HepG2 (cell line): ENCODE data around the gene ZFP36. TPM values are rescaled to one million over a fixed set of nuclear protein-coding genes. Genes with fewer than 3 reads are reported as not detected.

Source experiments
- ATAC-seq: fragments of 200-7000 bp; cut with Tn5 transposase; 3 replicates; pipeline ENCODE4 v1.9.1; 2020; ENCODE audit warnings: mild to moderate bottlenecking, moderate library complexity
- BruUV-seq: library from RNA; stranded (reverse); fragments of 400-500 nt; replicated peaks from 2 replicates; lab custom pipeline; 2021; lab: Mats Ljungman, UMichigan
- CTCF ChIA-PET: fragments of 300-600 bp; formaldehyde crosslinking; extraction: SDS; loops from one replicate; lab custom pipeline; 2021; ENCODE audit warnings: low total read pairs, inconsistent platforms, low intra/inter-chr PET ratio; lab: Yijun Ruan, JAX
- POLR2A ChIA-PET: fragments of 350-600 bp; sonication (Branson Sonifier 250); formaldehyde crosslinking; loops from one replicate; lab custom pipeline; 2020; ENCODE audit warnings: antibody characterized with exemption, inconsistent platforms; lab: Yijun Ruan, JAX
- DNase-seq: peaks from one replicate; pipeline ENCODE4 v3.0.0-alpha.2; 2015; ENCODE audit warnings: low spot score
- FAIRE-seq: peaks from 3 replicates; lab custom pipeline; 2011; peaks lifted over from hg19 to GRCh38; lab: Jason Lieb, UNC
- H2AFZ ChIP-seq: one replicate; pipeline ENCODE4 v1.6.1; 2011; ENCODE audit warnings: low read length, inconsistent platforms
- H3K27ac ChIP-seq: fragments of 300-600 bp; 3 replicates; pipeline ENCODE4 v1.8.0; 2011; ENCODE audit warnings: mixed run types, mild to moderate bottlenecking, mixed read lengths, low read length, inconsistent platforms; ENCODE audit not compliant: insufficient read depth; ENCODE audit errors: extremely low read length
- H3K27me3 ChIP-seq, 2 experiments: fragments of 200-600 bp in 1 of 2; 2 replicates in 1 of 2; 3 replicates in 1 of 2; pipeline versions ENCODE4 v1.6.0 to v1.8.0; 2011; ENCODE audit warnings: low read length in 2 of 2, mild to moderate bottlenecking in 2 of 2, moderate library complexity in 2 of 2, inconsistent platforms in 1 of 2; ENCODE audit not compliant: insufficient read depth in 2 of 2, control insufficient read depth in 1 of 2
- H3K36me3 ChIP-seq, 2 experiments: fragments of 200-600 bp in 1 of 2; replicated peaks in 1 of 2; 2 replicates in 1 of 2; 3 replicates in 1 of 2; pipeline versions ENCODE4 v1.5.1 to v1.8.0; 2011; ENCODE audit warnings: low read length in 2 of 2, inconsistent platforms in 1 of 2; ENCODE audit not compliant: insufficient read depth in 2 of 2, control insufficient read depth in 1 of 2
- H3K4me1 ChIP-seq: 2 replicates; pipeline ENCODE4 v1.5.1; 2012; ENCODE audit warnings: low read length, inconsistent platforms; ENCODE audit not compliant: insufficient read depth
- H3K4me2 ChIP-seq: 2 replicates; pipeline ENCODE4 v1.6.0; 2011; ENCODE audit warnings: low read depth, low read length, inconsistent platforms
- H3K4me3 ChIP-seq, 3 experiments: fragments of 200-600 bp in 1 of 3; sonication (generic), shearing (Covaris generic) in 1 of 3; replicated peaks in 1 of 3; 2 replicates each; pipeline ENCODE4 v1.5.1; 2011 to 2016; ENCODE audit warnings: low read length in 3 of 3, inconsistent platforms in 2 of 3, low read depth in 2 of 3, mild to moderate bottlenecking in 2 of 3, control low read depth in 1 of 3, mixed read lengths in 1 of 3; ENCODE audit not compliant: insufficient read depth in 1 of 3
- H3K79me2 ChIP-seq: one replicate; pipeline ENCODE4 v1.6.1; 2011; ENCODE audit warnings: low read length, inconsistent platforms; ENCODE audit not compliant: insufficient read depth
- H3K9ac ChIP-seq: 2 replicates; pipeline ENCODE4 v1.6.0; 2011; ENCODE audit warnings: mild to moderate bottlenecking, low read depth, low read length, inconsistent platforms; ENCODE audit not compliant: insufficient read depth
- H3K9me3 ChIP-seq: 2 replicates; pipeline ENCODE4 v1.5.1; 2012; ENCODE audit warnings: mild to moderate bottlenecking, low read length
- H4K20me1 ChIP-seq: 2 replicates; pipeline ENCODE4 v1.6.0; 2011; ENCODE audit warnings: inconsistent platforms, mild to moderate bottlenecking, low read length, moderate library complexity; ENCODE audit not compliant: insufficient read depth
- AKNA ChIP-seq: sonication (generic); formaldehyde crosslinking; IDR thresholded peaks from 2 replicates; pipeline ENCODE4 v1.4.0; 2020; ENCODE audit warnings: missing genetic modification reagents, borderline replicate concordance
- IKZF1 ChIP-seq: fragments of 450-650 bp; IDR thresholded peaks from 2 replicates; pipeline ENCODE4 v1.7.1; 2016
- NFE2L2 ChIP-seq: fragments of 150-350 bp; IDR thresholded peaks from 2 replicates; pipeline ENCODE4 v1.6.1; 2014; ENCODE audit warnings: low read length
- SMC3 ChIP-seq: IDR thresholded peaks from 2 replicates; pipeline ENCODE4 v1.6.1; 2011; ENCODE audit warnings: low read length, improper control_type of control experiment
- SMYD3 ChIP-seq: sonication (generic); formaldehyde crosslinking; IDR thresholded peaks from 2 replicates; pipeline ENCODE4 v1.8.1; 2023; ENCODE audit warnings: mild to moderate bottlenecking, missing genetic modification reagents
- THAP9 ChIP-seq: sonication (generic); formaldehyde crosslinking; IDR thresholded peaks from 2 replicates; pipeline ENCODE4; 2020; ENCODE audit warnings: missing genetic modification reagents, mild to moderate bottlenecking, borderline replicate concordance
- XBP1 ChIP-seq: sonication (generic); formaldehyde crosslinking; IDR thresholded peaks from 2 replicates; pipeline ENCODE4 v1.5.0; 2020; ENCODE audit warnings: missing genetic modification reagents
- ZBTB25 ChIP-seq: IDR thresholded peaks from 2 replicates; pipeline ENCODE4 v1.6.1; 2018; ENCODE audit warnings: missing genetic modification reagents
- ZNF367 ChIP-seq: sonication (generic); formaldehyde crosslinking; IDR thresholded peaks from 2 replicates; pipeline ENCODE4 v1.4.0; 2020; ENCODE audit warnings: missing genetic modification reagents, borderline replicate concordance
- ZNF83 ChIP-seq: sonication (generic); formaldehyde crosslinking; IDR thresholded peaks from 2 replicates; pipeline ENCODE4 v1.4.0; 2020; ENCODE audit warnings: missing genetic modification reagents, mild to moderate bottlenecking, borderline replicate concordance
- WGBS: methylation state at CpG from one replicate; pipeline ENCODE4 v1.1.6; 2017; ENCODE audit warnings: low lambda C conversion rate; 5-methylcytosine and 5-hydroxymethylcytosine counted together
- in situ Hi-C: cut with HindIII; loops from 2 replicates; pipeline ENCODE4 v1.10.0; 2017; ENCODE audit warnings: low pct_unique_long_range_greater_than_20kb; ENCODE audit not compliant: extremely low pct_ligation_motif_present
- intact Hi-C: fragments of 100-400 bp; cut with micrococcal nuclease; formaldehyde crosslinking; loops from one replicate; pipeline ENCODE4 v1.10.0; 2022; ENCODE audit not compliant: unreplicated experiment
- polyA plus RNA-seq, 8 experiments: library from polyadenylated mRNA; depleted of rRNA in 3 of 8; stranded (reverse) in 7 of 8; unstranded in 1 of 8; fragments of >200 nt; fragmentation: Illumina TruSeq in 4 of 8; extraction: Trizol in 4 of 8; gene quantifications; 2 replicates each; pipeline versions ENCODE4 v1.2.1 to v1.2.3, GENCODE V29; 2011 to 2016; ENCODE audit warnings: low read depth in 4 of 8, missing spikeins in 1 of 8, mixed read lengths in 1 of 8; ENCODE audit not compliant: insufficient read depth in 1 of 8
- total RNA-seq, 5 experiments: library from RNA; depleted of rRNA; stranded (reverse); fragments of >200 nt; fragmentation: Illumina TruSeq; extraction: Trizol; gene quantifications; 2 replicates each; pipeline ENCODE4 v1.2.3, GENCODE V29; 2016; ENCODE audit warnings: low read depth in 1 of 5

Gene ZFP36
- total and polyA plus RNA-seq, 2 of the 13 experiments (the other 11 are each of a cell fraction or from before 2014, with no cell fraction given) = 1.4 to 1.7 TPM

DNA sequence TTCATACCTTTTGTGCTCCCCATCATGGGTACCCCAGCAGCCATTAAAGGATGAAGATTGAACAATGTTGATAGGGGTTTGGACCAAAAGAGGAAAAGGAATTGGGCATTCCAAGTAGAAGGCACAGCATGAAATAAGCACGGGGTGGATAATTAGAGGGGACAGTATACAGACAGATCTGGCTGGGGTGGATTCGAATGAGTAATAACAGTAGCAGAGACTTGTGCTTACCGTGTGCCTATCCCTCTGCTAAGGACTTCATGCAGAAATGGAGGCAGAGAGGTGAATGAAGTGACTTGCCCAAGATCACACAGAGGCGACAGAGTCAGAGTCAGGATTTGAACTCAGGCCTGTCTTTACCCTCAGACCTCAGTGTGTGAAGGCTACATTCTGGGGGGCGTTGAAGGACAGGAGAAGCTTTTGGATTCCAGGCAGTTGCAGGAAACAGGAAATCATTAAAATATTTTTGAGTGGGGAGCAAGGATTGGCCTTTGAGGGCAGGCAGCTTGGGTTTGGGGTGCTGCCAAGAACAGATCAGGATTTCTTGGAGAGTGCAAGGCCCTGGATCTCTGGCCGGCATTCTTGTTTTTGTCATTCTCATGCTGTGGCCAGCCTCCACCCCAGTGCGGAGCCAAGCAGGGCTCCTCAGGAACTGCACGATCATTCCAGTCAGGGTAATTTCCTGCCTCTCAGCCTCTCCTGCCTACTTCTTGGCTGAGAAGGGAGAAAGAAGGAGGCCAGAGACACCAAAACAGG lies 34.4 kb upstream of the ZFP36 start:
- WGBS = 93% methylated on average over 8 of the region's 8 CpGs
- FAIRE-seq = no peak

More for the DNA sequence above, 34.4 kb upstream of the ZFP36 start:
- Histone ChIP-seq H3K36me3 (peaks cover 37 to 80% of the 10 kb centered on the region in 2 experiments), H3K4me1 (peaks cover 6% of the 10 kb centered on the region), H3K27me3 (no peaks in the 10 kb centered on the region), H2AFZ (no peak overlapping the region), H3K27ac (no peak overlapping the region), H3K4me3 (no peak overlapping the region), H3K9ac (no peak overlapping the region), H3K4me2 (no peak overlapping the region), H3K79me2 (no peaks in the 10 kb centered on the region), H4K20me1 (no peaks in the 10 kb centered on the region), H3K9me3 (no peaks in the 10 kb centered on the region)
- CTCF ChIA-PET = no interaction called here
- ATAC-seq (no peak), DNase-seq (no peak)
- no peak for TF ChIP-seq NFE2L2
- no peak for TF ChIP-seq XBP1 (CRISPR knock-in tag)
- no peak for TF ChIP-seq ZNF367 (CRISPR knock-in tag)
- TF ChIP-seq SMYD3 = no peak
- TF ChIP-seq ZBTB25 (CRISPR knock-in tag) = no peak
- TF ChIP-seq AKNA (CRISPR knock-in tag) = no peak
- no peak for TF ChIP-seq IKZF1
- no peak for TF ChIP-seq THAP9 (CRISPR knock-in tag)
- TF ChIP-seq SMC3 = no peak
- TF ChIP-seq ZNF83 = no peak
- POLR2A ChIA-PET = no interaction called here
- no TSS peak for BruUV-seq
- intact Hi-C loops (no loop called here), in situ Hi-C loops (no loop called here)
